K562 (cell line): ENCODE results near the gene ATP6V1G1. TPM values are rescaled to one million over a fixed set of nuclear protein-coding genes. Genes with fewer than 3 reads are reported as not detected.
A peak's percentile ranks its signal among the peaks of the same experiment; 100 is the strongest.

Experiments used
- CBX1 ChIP-seq: sonication (generic); IDR thresholded peaks from 2 replicates; pipeline ENCODE4 v1.6.1; 2016; ENCODE audit warnings: antibody characterized with exemption, low read depth, mild to moderate bottlenecking
- CHCHD3 ChIP-seq: fragments of 250-450 bp; sonication (Bioruptor Pico); IDR thresholded peaks from 2 replicates; pipeline ENCODE4 v2.1.2; 2022; ENCODE audit warnings: mild to moderate bottlenecking
- CREB3 ChIP-seq: fragments of 450-650 bp; conservative IDR thresholded peaks from 2 replicates; pipeline ENCODE4 v1.6.1; 2016; ENCODE audit warnings: missing genetic modification characterization, low read depth, mild to moderate bottlenecking, missing compliant biosample characterization, moderate library complexity
- MED1 ChIP-seq: sonication (generic); formaldehyde crosslinking; IDR thresholded peaks from 2 replicates; pipeline ENCODE4 v1.8.1; 2023; ENCODE audit warnings: missing genetic modification reagents, borderline replicate concordance
- POLR2AphosphoS5 ChIP-seq: IDR thresholded peaks from 2 replicates; pipeline ENCODE4 v1.6.1; 2011; ENCODE audit warnings: mild to moderate bottlenecking, low read depth, low read length, moderate library complexity; ENCODE audit not compliant: control insufficient read depth, insufficient read depth
- RBBP5 ChIP-seq: fragments of 200-600 bp; sonication (generic); IDR thresholded peaks from 2 replicates; pipeline ENCODE4 v1.6.1; 2012; ENCODE audit warnings: borderline replicate concordance, mild to moderate bottlenecking, low read length, control low read depth, inconsistent platforms; ENCODE audit not compliant: insufficient read depth, poor library complexity, severe bottlenecking
- TCF7L2 ChIP-seq: fragments of 150-350 bp; IDR thresholded peaks from 2 replicates; pipeline ENCODE4 v1.6.1; 2016; ENCODE audit warnings: low read depth, mild to moderate bottlenecking, low read length, moderate library complexity
- TFAP4 ChIP-seq: sonication (generic); formaldehyde crosslinking; IDR thresholded peaks from 2 replicates; pipeline ENCODE4 v1.8.0; 2022; ENCODE audit warnings: missing genetic modification reagents, mild to moderate bottlenecking, moderate library complexity, borderline replicate concordance
- ZFX ChIP-seq: sonication (generic); formaldehyde crosslinking; IDR thresholded peaks from 2 replicates; pipeline ENCODE4 v1.8.0; 2022; ENCODE audit warnings: mild to moderate bottlenecking, missing genetic modification reagents, moderate library complexity
- ZNF785 ChIP-seq: fragments of 250-450 bp; sonication (Bioruptor Pico); IDR thresholded peaks from 2 replicates; pipeline ENCODE4 v1.4.0; 2020; ENCODE audit warnings: mild to moderate bottlenecking
- polyA plus RNA-seq, 8 experiments: library from polyadenylated mRNA; depleted of rRNA in 4 of 8; stranded (reverse) in 5 of 8; unstranded in 3 of 8; fragments of >200 nt; fragmentation: Nextera tagmentation in 2 of 8; fragmentation: Illumina TruSeq in 1 of 8; extraction: Ambion mirVana in 2 of 8; extraction: Trizol in 1 of 8; gene quantifications; 2 replicates each; pipeline versions ENCODE4 v1.2.1 to v1.2.3, GENCODE V29; 2011 to 2014; ENCODE audit warnings: inconsistent platforms in 1 of 8, missing spikeins in 1 of 8
- total RNA-seq, 7 experiments: library from RNA; depleted of rRNA in 6 of 7; stranded (reverse); fragments of >200 nt in 6 of 7; fragmentation: Illumina TruSeq in 2 of 7; extraction: Trizol in 2 of 7; gene quantifications; 2 replicates each; pipeline versions ENCODE4 v1.2.1 to v1.2.3, GENCODE V29; 2011 to 2021; ENCODE audit warnings: low replicate concordance in 1 of 7
- TF ChIP-seq, protein P1 (sequence below), 3 experiments: fragments of 200-800 bp in 1 of 3; fragments of 250-450 bp in 1 of 3; fragments of 450-650 bp in 1 of 3; sonication (Bioruptor Pico) in 1 of 3; sonication (Bioruptor generic) in 1 of 3; formaldehyde crosslinking in 1 of 3; IDR thresholded peaks; 2 replicates each; pipeline versions ENCODE4 v1.6.1 to v1.8.0; 2016 to 2022; ENCODE audit warnings: mild to moderate bottlenecking in 2 of 3, missing genetic modification characterization in 2 of 3, missing compliant biosample characterization in 1 of 3, moderate library complexity in 1 of 3
- TF ChIP-seq, protein P2 (sequence below): fragments of 450-650 bp; formaldehyde crosslinking; IDR thresholded peaks from 2 replicates; pipeline ENCODE4 v1.4.0; 2022; ENCODE audit warnings: missing genetic modification characterization
- TF ChIP-seq, protein P3 (sequence below): sonication (generic); formaldehyde crosslinking; IDR thresholded peaks from 2 replicates; pipeline ENCODE4 v1.8.1; 2023; ENCODE audit warnings: missing genetic modification reagents, mild to moderate bottlenecking, borderline replicate concordance

The ATP6V1G1 gene
- total and polyA plus RNA-seq, 9 of the 15 experiments (the other 6 are each of a cell fraction or from before 2014, with no cell fraction given), result 88.4 to 492 (median 193) TPM

- TF ChIP-seq, protein P1, sequence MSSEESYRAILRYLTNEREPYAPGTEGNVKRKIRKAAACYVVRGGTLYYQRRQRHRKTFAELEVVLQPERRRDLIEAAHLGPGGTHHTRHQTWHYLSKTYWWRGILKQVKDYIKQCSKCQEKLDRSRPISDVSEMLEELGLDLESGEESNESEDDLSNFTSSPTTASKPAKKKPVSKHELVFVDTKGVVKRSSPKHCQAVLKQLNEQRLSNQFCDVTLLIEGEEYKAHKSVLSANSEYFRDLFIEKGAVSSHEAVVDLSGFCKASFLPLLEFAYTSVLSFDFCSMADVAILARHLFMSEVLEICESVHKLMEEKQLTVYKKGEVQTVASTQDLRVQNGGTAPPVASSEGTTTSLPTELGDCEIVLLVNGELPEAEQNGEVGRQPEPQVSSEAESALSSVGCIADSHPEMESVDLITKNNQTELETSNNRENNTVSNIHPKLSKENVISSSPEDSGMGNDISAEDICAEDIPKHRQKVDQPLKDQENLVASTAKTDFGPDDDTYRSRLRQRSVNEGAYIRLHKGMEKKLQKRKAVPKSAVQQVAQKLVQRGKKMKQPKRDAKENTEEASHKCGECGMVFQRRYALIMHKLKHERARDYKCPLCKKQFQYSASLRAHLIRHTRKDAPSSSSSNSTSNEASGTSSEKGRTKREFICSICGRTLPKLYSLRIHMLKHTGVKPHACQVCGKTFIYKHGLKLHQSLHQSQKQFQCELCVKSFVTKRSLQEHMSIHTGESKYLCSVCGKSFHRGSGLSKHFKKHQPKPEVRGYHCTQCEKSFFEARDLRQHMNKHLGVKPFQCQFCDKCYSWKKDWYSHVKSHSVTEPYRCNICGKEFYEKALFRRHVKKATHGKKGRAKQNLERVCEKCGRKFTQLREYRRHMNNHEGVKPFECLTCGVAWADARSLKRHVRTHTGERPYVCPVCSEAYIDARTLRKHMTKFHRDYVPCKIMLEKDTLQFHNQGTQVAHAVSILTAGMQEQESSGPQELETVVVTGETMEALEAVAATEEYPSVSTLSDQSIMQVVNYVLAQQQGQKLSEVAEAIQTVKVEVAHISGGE (CRISPR knock-in tag; IDR thresholded peaks at IDR 0.05), result no peak
- TF ChIP-seq, protein P2, sequence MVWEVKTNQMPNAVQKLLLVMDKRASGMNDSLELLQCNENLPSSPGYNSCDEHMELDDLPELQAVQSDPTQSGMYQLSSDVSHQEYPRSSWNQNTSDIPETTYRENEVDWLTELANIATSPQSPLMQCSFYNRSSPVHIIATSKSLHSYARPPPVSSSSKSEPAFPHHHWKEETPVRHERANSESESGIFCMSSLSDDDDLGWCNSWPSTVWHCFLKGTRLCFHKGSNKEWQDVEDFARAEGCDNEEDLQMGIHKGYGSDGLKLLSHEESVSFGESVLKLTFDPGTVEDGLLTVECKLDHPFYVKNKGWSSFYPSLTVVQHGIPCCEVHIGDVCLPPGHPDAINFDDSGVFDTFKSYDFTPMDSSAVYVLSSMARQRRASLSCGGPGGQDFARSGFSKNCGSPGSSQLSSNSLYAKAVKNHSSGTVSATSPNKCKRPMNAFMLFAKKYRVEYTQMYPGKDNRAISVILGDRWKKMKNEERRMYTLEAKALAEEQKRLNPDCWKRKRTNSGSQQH (CRISPR knock-in tag), result no peak
- TF ChIP-seq MED1, result no peak
- TF ChIP-seq CREB3 (tag), result no peak
- no peak for TF ChIP-seq TFAP4
- TF ChIP-seq ZFX, result no peak
- TF ChIP-seq ZNF785, result no peak
- TF ChIP-seq, protein P3, sequence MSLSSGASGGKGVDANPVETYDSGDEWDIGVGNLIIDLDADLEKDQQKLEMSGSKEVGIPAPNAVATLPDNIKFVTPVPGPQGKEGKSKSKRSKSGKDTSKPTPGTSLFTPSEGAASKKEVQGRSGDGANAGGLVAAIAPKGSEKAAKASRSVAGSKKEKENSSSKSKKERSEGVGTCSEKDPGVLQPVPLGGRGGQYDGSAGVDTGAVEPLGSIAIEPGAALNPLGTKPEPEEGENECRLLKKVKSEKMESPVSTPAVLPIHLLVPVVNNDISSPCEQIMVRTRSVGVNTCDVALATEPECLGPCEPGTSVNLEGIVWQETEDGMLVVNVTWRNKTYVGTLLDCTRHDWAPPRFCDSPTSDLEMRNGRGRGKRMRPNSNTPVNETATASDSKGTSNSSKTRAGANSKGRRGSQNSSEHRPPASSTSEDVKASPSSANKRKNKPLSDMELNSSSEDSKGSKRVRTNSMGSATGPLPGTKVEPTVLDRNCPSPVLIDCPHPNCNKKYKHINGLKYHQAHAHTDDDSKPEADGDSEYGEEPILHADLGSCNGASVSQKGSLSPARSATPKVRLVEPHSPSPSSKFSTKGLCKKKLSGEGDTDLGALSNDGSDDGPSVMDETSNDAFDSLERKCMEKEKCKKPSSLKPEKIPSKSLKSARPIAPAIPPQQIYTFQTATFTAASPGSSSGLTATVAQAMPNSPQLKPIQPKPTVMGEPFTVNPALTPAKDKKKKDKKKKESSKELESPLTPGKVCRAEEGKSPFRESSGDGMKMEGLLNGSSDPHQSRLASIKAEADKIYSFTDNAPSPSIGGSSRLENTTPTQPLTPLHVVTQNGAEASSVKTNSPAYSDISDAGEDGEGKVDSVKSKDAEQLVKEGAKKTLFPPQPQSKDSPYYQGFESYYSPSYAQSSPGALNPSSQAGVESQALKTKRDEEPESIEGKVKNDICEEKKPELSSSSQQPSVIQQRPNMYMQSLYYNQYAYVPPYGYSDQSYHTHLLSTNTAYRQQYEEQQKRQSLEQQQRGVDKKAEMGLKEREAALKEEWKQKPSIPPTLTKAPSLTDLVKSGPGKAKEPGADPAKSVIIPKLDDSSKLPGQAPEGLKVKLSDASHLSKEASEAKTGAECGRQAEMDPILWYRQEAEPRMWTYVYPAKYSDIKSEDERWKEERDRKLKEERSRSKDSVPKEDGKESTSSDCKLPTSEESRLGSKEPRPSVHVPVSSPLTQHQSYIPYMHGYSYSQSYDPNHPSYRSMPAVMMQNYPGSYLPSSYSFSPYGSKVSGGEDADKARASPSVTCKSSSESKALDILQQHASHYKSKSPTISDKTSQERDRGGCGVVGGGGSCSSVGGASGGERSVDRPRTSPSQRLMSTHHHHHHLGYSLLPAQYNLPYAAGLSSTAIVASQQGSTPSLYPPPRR, result 0 out of 2 replicates have a peak, but pooled peaks have one; percentile 3
- TF ChIP-seq POLR2AphosphoS5, result no peak
- TF ChIP-seq CHCHD3, result no peak
- TF ChIP-seq TCF7L2, result no peak
- TF ChIP-seq CBX1, result no peak
- TF ChIP-seq RBBP5, result no peak
Measured at GRCh38 chr9:114588210-114588609, 641 bp downstream of the ATP6V1G1 start (continued).
